Measurements from ENCODE around the gene TNFRSF25. TPM values are rescaled to one million over a fixed set of nuclear protein-coding genes. Genes with fewer than 3 reads are reported as not detected.
A peak's percentile ranks its signal among the peaks of the same experiment; 100 is the strongest.

The TNFRSF25 gene
- total and polyA plus RNA-seq, 9 of the 15 experiments (the other 6 are each of a cell fraction or from before 2014, with no cell fraction given) = 0.24 to 0.49 TPM; not detected in 7

GRCh38 chr1:6448749-6449631 is 17.0 kb downstream of the TNFRSF25 start (continued):
- no peak for TF ChIP-seq MAFK (IDR thresholded peaks at IDR 0.05; ENCODE audit: low read length)
- no peak for TF ChIP-seq NELFE (IDR thresholded peaks at IDR 0.05; ENCODE audit: insufficient read depth, insufficient read length)
- no peak for TF ChIP-seq SMARCC2 (IDR thresholded peaks at IDR 0.05; ENCODE audit: low read depth)
- no peak for TF ChIP-seq ZNF551 (CRISPR knock-in tag; IDR thresholded peaks at IDR 0.05)
- TF ChIP-seq YY1 (IDR thresholded peaks at IDR 0.05; ENCODE audit: borderline replicate concordance in 1 of 3, control insufficient read depth in 1 of 3, extremely low read depth in 1 of 3, insufficient read depth in 3 of 3, insufficient read length in 1 of 3, insufficient replicate concordance in 2 of 3, low read depth in 1 of 3, low read length in 2 of 3) = peak in 2 of 3 experiments; percentile 16 to 38
- TF ChIP-seq ZNF592 (IDR thresholded peaks at IDR 0.05) = no peak
- TF ChIP-seq CTCF (IDR thresholded peaks at IDR 0.05 in 2 of 3, conservative IDR thresholded peaks at IDR 0.05 in 1 of 3; ENCODE audit: insufficient read depth in 2 of 3, low read depth in 1 of 3, low read length in 3 of 3) = peak in 1 of 3 experiments; percentile 44; a peak in 3 of 6 replicates
- TF ChIP-seq SREBF2 (CRISPR knock-in tag; IDR thresholded peaks at IDR 0.05) = no peak
- no peak for TF ChIP-seq TEAD1 (CRISPR knock-in tag; IDR thresholded peaks at IDR 0.05)
- no peak for TF ChIP-seq ZBTB17 (CRISPR knock-in tag; IDR thresholded peaks at IDR 0.05)
- no peak for TF ChIP-seq STAT6 (CRISPR knock-in tag; IDR thresholded peaks at IDR 0.05)
- TF ChIP-seq CTCFL (IDR thresholded peaks at IDR 0.05; ENCODE audit: borderline replicate concordance, insufficient read depth, low read depth, low read length, poor library complexity, severe bottlenecking) = peak; percentile 53
- TF ChIP-seq RAD51 (IDR thresholded peaks at IDR 0.05; ENCODE audit: borderline replicate concordance, low read depth) = no peak
